CD8-positive, alpha-beta memory T cell (primary cell): ENCODE results near the gene DNAH11. TPM values are rescaled to one million over a fixed set of nuclear protein-coding genes. Genes with fewer than 3 reads are reported as not detected.

Experiments used
- CTCF ChIA-PET: fragments of 350-600 bp; sonication (Branson Sonifier 250); formaldehyde crosslinking; loops from one replicate; lab custom pipeline; 2021; ENCODE audit warnings: antibody characterized with exemption; lab: Charles Lee
- POLR2A ChIA-PET: fragments of 350-600 bp; sonication (Branson Sonifier 250); formaldehyde crosslinking; loops from one replicate; lab custom pipeline; 2021; ENCODE audit warnings: antibody characterized with exemption; lab: Charles Lee
- DNase-seq, 5 donors: peaks; one replicate each; pipeline versions ENCODE4 v3.0.0 to v3.0.0-alpha.2; 2020 to 2022; ENCODE audit warnings: mixed read lengths in 1 of 5
- H3K27ac ChIP-seq: one replicate; pipeline ENCODE4 v1.7.0; 2013; ENCODE audit warnings: low read depth, mild to moderate bottlenecking, low read length, moderate library complexity
- H3K27me3 ChIP-seq: 2 replicates; pipeline ENCODE4 v1.7.0; 2013; ENCODE audit warnings: low read length, mild to moderate bottlenecking; ENCODE audit not compliant: insufficient read depth, poor library complexity, severe bottlenecking
- H3K36me3 ChIP-seq: 2 replicates; pipeline ENCODE4 v1.7.0; 2013; ENCODE audit warnings: mild to moderate bottlenecking, low read length, moderate library complexity; ENCODE audit not compliant: insufficient read depth
- H3K4me1 ChIP-seq: 2 replicates; pipeline ENCODE4 v1.7.0; 2013; ENCODE audit warnings: mild to moderate bottlenecking, low read length, moderate library complexity; ENCODE audit not compliant: insufficient read depth
- H3K4me3 ChIP-seq: 2 replicates; pipeline ENCODE4 v1.7.0; 2013; ENCODE audit warnings: mild to moderate bottlenecking, low read length
- H3K9me3 ChIP-seq: 2 replicates; pipeline ENCODE4 v1.7.0; 2013; ENCODE audit warnings: mild to moderate bottlenecking, low read length
- H3K27ac Mint-ChIP-seq, 8 donors: one replicate each; pipeline ENCODE4 v1.8.0; 2020 to 2021; ENCODE audit warnings: mixed read lengths in 8 of 8, mild to moderate bottlenecking in 6 of 8, inconsistent platforms in 3 of 8, moderate library complexity in 3 of 8
- H3K27me3 Mint-ChIP-seq, 2 donors: one replicate each; pipeline ENCODE4 v1.8.0; 2020 to 2021; ENCODE audit warnings: mixed read lengths in 2 of 2, mild to moderate bottlenecking in 1 of 2, moderate library complexity in 1 of 2
- H3K36me3 Mint-ChIP-seq, 3 donors: one replicate each; pipeline ENCODE4 v1.8.0; 2020 to 2021; ENCODE audit warnings: mixed read lengths in 3 of 3, inconsistent platforms in 1 of 3, mild to moderate bottlenecking in 1 of 3
- H3K4me1 Mint-ChIP-seq, 3 donors: one replicate each; pipeline ENCODE4 v1.8.0; 2020 to 2021; ENCODE audit warnings: mixed read lengths in 3 of 3, inconsistent platforms in 1 of 3, mild to moderate bottlenecking in 1 of 3
- H3K4me3 Mint-ChIP-seq, 7 donors: one replicate each; pipeline ENCODE4 v1.8.0; 2020 to 2021; ENCODE audit warnings: mixed read lengths in 7 of 7, mild to moderate bottlenecking in 6 of 7, moderate library complexity in 4 of 7, inconsistent platforms in 2 of 7
- H3K9me3 Mint-ChIP-seq, 5 donors: one replicate each; pipeline ENCODE4 v1.8.0; 2020 to 2022; ENCODE audit warnings: mixed read lengths in 5 of 5, mild to moderate bottlenecking in 3 of 5, moderate library complexity in 2 of 5, inconsistent platforms in 1 of 5
- polyA plus RNA-seq: library from polyadenylated mRNA; unstranded; fragments of 300-500 nt; fragmentation: Illumina TruSeq; gene quantifications from one replicate; pipeline ENCODE4 v1.2.3, GENCODE V29; 2021
- total RNA-seq, 2 experiments: library from RNA; stranded (reverse); gene quantifications; one replicate each; pipeline ENCODE4 v1.2.3, GENCODE V29; 2021

The DNAH11 gene
- total and polyA plus RNA-seq, 3 experiments from 2014 or later, result 0.02 TPM; not detected in 2

- POLR2A ChIA-PET, result no interaction called here
- Histone ChIP-seq H3K9me3 (no peaks in the 10 kb centered on the region), H3K4me1 (no peaks in the 10 kb centered on the region), H3K27ac (no peak overlapping the region), H3K36me3 (no peaks in the 10 kb centered on the region), H3K4me3 (no peak overlapping the region), H3K27me3 (no peaks in the 10 kb centered on the region)
- CTCF ChIA-PET, result no interaction called here
- DNase-seq, result no peak
- H3K36me3 Mint-ChIP-seq, result no peaks in the 10 kb centered on the region
- no peaks in the 10 kb centered on the region for H3K4me1 Mint-ChIP-seq
- H3K27ac Mint-ChIP-seq, result no peak overlapping the region
- H3K9me3 Mint-ChIP-seq, result no peaks in the 10 kb centered on the region
- H3K4me3 Mint-ChIP-seq, result no peak overlapping the region
- H3K27me3 Mint-ChIP-seq, result no peaks in the 10 kb centered on the region
Observed at GRCh38 chr7:21887353-21887752, 344.5 kb downstream of the DNAH11 start.

DNA sequence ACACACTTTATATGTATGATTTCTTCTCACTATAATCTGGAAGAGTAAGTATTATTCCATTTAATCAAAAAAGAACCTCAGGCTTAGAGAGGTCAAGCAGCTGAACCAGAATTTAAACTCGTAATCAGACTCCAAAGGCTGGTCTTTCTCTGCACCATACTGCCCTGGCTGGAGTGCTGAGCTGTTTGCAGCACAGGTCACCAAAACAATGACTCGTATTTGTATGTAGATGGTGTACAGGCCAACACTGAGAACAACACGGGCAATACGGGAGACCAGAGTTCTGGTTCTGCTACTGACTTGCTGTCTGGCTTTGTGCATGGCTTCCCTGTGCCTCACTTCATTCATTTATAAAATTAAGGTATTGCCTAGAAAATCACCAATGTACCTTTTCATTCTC lies 344.9 kb downstream of the DNAH11 start:
- H3K27ac ChIP-seq, result no peak overlapping the region
- Mint-ChIP-seq H3K27ac (no peak overlapping the region), H3K36me3 (no peaks in the 10 kb centered on the region), H3K27me3 (no peaks in the 10 kb centered on the region), H3K4me3 (no peak overlapping the region), H3K4me1 (no peaks in the 10 kb centered on the region), H3K9me3 (no peaks in the 10 kb centered on the region)
- no peaks in the 10 kb centered on the region for H3K9me3 ChIP-seq
- POLR2A ChIA-PET, result no interaction called here
- no peaks in the 10 kb centered on the region for H3K4me1 ChIP-seq
- H3K36me3 ChIP-seq, result no peaks in the 10 kb centered on the region
- no peaks in the 10 kb centered on the region for H3K27me3 ChIP-seq
- H3K4me3 ChIP-seq, result no peak overlapping the region
- no peak for DNase-seq
- CTCF ChIA-PET, result no interaction called here

- Mint-ChIP-seq H3K9me3 (no peaks in the 10 kb centered on the region), H3K36me3 (no peaks in the 10 kb centered on the region), H3K27ac (no peak overlapping the region), H3K4me3 (no peak overlapping the region), H3K4me1 (no peaks in the 10 kb centered on the region), H3K27me3 (no peaks in the 10 kb centered on the region)
- H3K9me3 ChIP-seq, result no peaks in the 10 kb centered on the region
- ChIA-PET POLR2A (no interaction called here), CTCF (no interaction called here)
- no peaks in the 10 kb centered on the region for H3K4me1 ChIP-seq
- no peak for DNase-seq
- no peak overlapping the region for H3K27ac ChIP-seq
- no peaks in the 10 kb centered on the region for H3K27me3 ChIP-seq
- H3K4me3 ChIP-seq, result no peak overlapping the region
- no peaks in the 10 kb centered on the region for H3K36me3 ChIP-seq
Observed at GRCh38 chr7:21891291-21891690, 348.5 kb downstream of the DNAH11 start.

GRCh38 chr7:21893401-21893800 lies 350.6 kb downstream of the DNAH11 start:
- H3K27ac Mint-ChIP-seq, result no peak overlapping the region
- Histone ChIP-seq H3K9me3 (no peaks in the 10 kb centered on the region), H3K27me3 (no peaks in the 10 kb centered on the region), H3K36me3 (no peaks in the 10 kb centered on the region), H3K4me1 (peaks cover 13% of the 10 kb centered on the region), H3K4me3 (no peak overlapping the region), H3K27ac (no peak overlapping the region)
- peaks cover 0 to 6% (median 0%) of the 10 kb centered on the region in 3 donors for H3K36me3 Mint-ChIP-seq
- no peaks in the 10 kb centered on the region for H3K27me3 Mint-ChIP-seq
- H3K4me3 Mint-ChIP-seq, result no peak overlapping the region
- peaks cover 8 to 9% (median 9%) of the 10 kb centered on the region in 3 donors for H3K4me1 Mint-ChIP-seq
- ChIA-PET POLR2A (no interaction called here), CTCF (no interaction called here)
- H3K9me3 Mint-ChIP-seq, result peaks cover 0 to 4% (median 0%) of the 10 kb centered on the region in 5 donors
- no peak for DNase-seq

GRCh38 chr7:21898265-21898930 lies 355.6 kb downstream of the DNAH11 start:
- H3K36me3 ChIP-seq, result no peaks in the 10 kb centered on the region
- no peaks in the 10 kb centered on the region for H3K9me3 ChIP-seq
- DNase-seq, result peak in 2 of 5 donors; percentile 9 to 44
- H3K4me1 ChIP-seq, result peaks cover 20% of the 10 kb centered on the region
- H3K4me3 Mint-ChIP-seq, result peak overlapping the region; percentile 75 to 92 (median 81)
- peaks cover 0 to 4% (median 0%) of the 10 kb centered on the region in 5 donors for H3K9me3 Mint-ChIP-seq
- H3K27me3 Mint-ChIP-seq, result no peaks in the 10 kb centered on the region
- ChIA-PET POLR2A (no interaction called here), CTCF (no interaction called here)
- H3K4me3 ChIP-seq, result peak overlapping the region; percentile 37
- H3K36me3 Mint-ChIP-seq, result peaks cover 0 to 6% (median 0%) of the 10 kb centered on the region in 3 donors
- H3K4me1 Mint-ChIP-seq, result peaks cover 16 to 19% (median 18%) of the 10 kb centered on the region in 3 donors
- no peaks in the 10 kb centered on the region for H3K27me3 ChIP-seq
- no peak overlapping the region for H3K27ac ChIP-seq
- peak overlapping the region; percentile 46 to 95 (median 88) for H3K27ac Mint-ChIP-seq

- no peak overlapping the region for H3K27ac Mint-ChIP-seq
- no peak for DNase-seq
- Histone ChIP-seq H3K27me3 (no peaks in the 10 kb centered on the region), H3K4me1 (peaks cover 19% of the 10 kb centered on the region), H3K27ac (no peak overlapping the region), H3K36me3 (peaks cover 4% of the 10 kb centered on the region), H3K4me3 (no peak overlapping the region), H3K9me3 (no peaks in the 10 kb centered on the region)
- POLR2A ChIA-PET, result no interaction called here
- H3K9me3 Mint-ChIP-seq, result peaks cover 0 to 4% (median 0%) of the 10 kb centered on the region in 5 donors
- H3K4me3 Mint-ChIP-seq, result no peak overlapping the region
- peaks cover 0 to 3% of the 10 kb centered on the region in 2 donors for H3K27me3 Mint-ChIP-seq
- peaks cover 16 to 19% (median 18%) of the 10 kb centered on the region in 3 donors for H3K4me1 Mint-ChIP-seq
- CTCF ChIA-PET, result no interaction called here
- peaks cover 0 to 6% (median 6%) of the 10 kb centered on the region in 3 donors for H3K36me3 Mint-ChIP-seq
Observed at GRCh38 chr7:21902240-21902639, 359.4 kb downstream of the DNAH11 start.

GRCh38 chr7:21903020-21903786 lies 360.4 kb downstream of the DNAH11 start:
- Histone ChIP-seq H3K9me3 (no peaks in the 10 kb centered on the region), H3K27me3 (no peaks in the 10 kb centered on the region), H3K36me3 (peaks cover 4% of the 10 kb centered on the region), H3K27ac (no peak overlapping the region), H3K4me1 (peaks cover 9% of the 10 kb centered on the region), H3K4me3 (no peak overlapping the region)
- ChIA-PET CTCF (no interaction called here), POLR2A (no interaction called here)
- Mint-ChIP-seq H3K36me3 (peaks cover under 1 to 8% (median 2%) of the 10 kb centered on the region in 3 donors), H3K9me3 (no peaks in the 10 kb centered on the region), H3K27ac (no peak overlapping the region), H3K4me1 (peaks cover 10 to 12% (median 12%) of the 10 kb centered on the region in 3 donors), H3K4me3 (no peak overlapping the region), H3K27me3 (peaks cover 0 to 3% of the 10 kb centered on the region in 2 donors)
- no peak for DNase-seq

DNA sequence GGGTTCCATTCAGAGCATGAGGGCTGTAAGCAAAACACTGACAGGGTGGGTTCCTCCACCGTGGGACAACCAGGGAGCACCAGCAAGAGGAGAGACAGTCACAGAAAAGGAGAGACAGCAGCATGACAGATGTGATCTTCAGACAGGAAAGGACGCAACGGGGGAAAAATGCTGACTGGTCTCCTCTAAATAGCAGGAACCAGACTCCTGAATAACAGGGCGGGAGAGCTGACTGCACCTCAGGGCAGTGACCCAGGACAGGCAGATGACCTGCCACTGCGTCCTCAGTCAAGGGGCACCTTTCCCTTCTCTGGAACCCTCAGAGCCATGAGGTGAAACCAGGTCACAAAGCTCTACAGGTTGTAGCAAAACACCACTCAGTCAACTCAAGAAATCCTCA lies 365.9 kb downstream of the DNAH11 start:
- no peak for DNase-seq
- POLR2A ChIA-PET, result no interaction called here
- H3K27me3 ChIP-seq, result no peaks in the 10 kb centered on the region
- H3K36me3 ChIP-seq, result peaks cover 4% of the 10 kb centered on the region
- Mint-ChIP-seq H3K9me3 (no peaks in the 10 kb centered on the region), H3K4me3 (no peak overlapping the region), H3K36me3 (peaks cover 0 to 8% (median 3%) of the 10 kb centered on the region in 3 donors), H3K27me3 (peaks cover 0 to 3% of the 10 kb centered on the region in 2 donors), H3K4me1 (no peaks in the 10 kb centered on the region), H3K27ac (no peak overlapping the region)
- H3K4me1 ChIP-seq, result no peaks in the 10 kb centered on the region
- H3K27ac ChIP-seq, result no peak overlapping the region
- H3K9me3 ChIP-seq, result no peaks in the 10 kb centered on the region
- H3K4me3 ChIP-seq, result no peak overlapping the region
- CTCF ChIA-PET, result no interaction called here
